ENCODE measurements around the gene CHI3L1. TPM values are rescaled to one million over a fixed set of nuclear protein-coding genes. Genes with fewer than 3 reads are reported as not detected.

Gene CHI3L1
- total RNA-seq, 1 donor: 3.0 TPM

GRCh38 chr1:203188686-203189232 is 2.3 kb upstream of the CHI3L1 start:
- DNase-seq (ENCODE audit: low read depth): no peak
- TF ChIP-seq CTCF (IDR thresholded peaks at IDR 0.05; ENCODE audit: insufficient read depth, low read length): no peak
- no peak overlapping the region for H3K4me3 ChIP-seq (ENCODE audit: low read depth, low read length)

GRCh38 chr1:203187689-203188264 is 1.3 kb upstream of the CHI3L1 start:
- H3K4me3 ChIP-seq (ENCODE audit: low read depth, low read length): no peak overlapping the region
- DNase-seq (ENCODE audit: low read depth): no peak
- no peak for TF ChIP-seq CTCF (IDR thresholded peaks at IDR 0.05; ENCODE audit: insufficient read depth, low read length)

- no peak for TF ChIP-seq CTCF (IDR thresholded peaks at IDR 0.05; ENCODE audit: insufficient read depth, low read length)
- no peak for DNase-seq (ENCODE audit: low read depth)
- H3K4me3 ChIP-seq (ENCODE audit: low read depth, low read length): no peak overlapping the region
Observed at GRCh38 chr1:203187304-203187685, 791 bp upstream of the CHI3L1 start.

- DNase-seq (ENCODE audit: low read depth): no peak
- no peak for TF ChIP-seq CTCF (IDR thresholded peaks at IDR 0.05; ENCODE audit: insufficient read depth, low read length)
- H3K4me3 ChIP-seq (ENCODE audit: low read depth, low read length): no peak overlapping the region
Observed at GRCh38 chr1:203186091-203186445, 436 bp downstream of the CHI3L1 start.

GRCh38 chr1:203185585-203185984 is 919 bp downstream of the CHI3L1 start:
- TF ChIP-seq CTCF (IDR thresholded peaks at IDR 0.05; ENCODE audit: insufficient read depth, low read length): no peak
- no peak for DNase-seq (ENCODE audit: low read depth)
- H3K4me3 ChIP-seq (ENCODE audit: low read depth, low read length): no peak overlapping the region

GRCh38 chr1:203185061-203185461 is 1.4 kb downstream of the CHI3L1 start:
- TF ChIP-seq CTCF (IDR thresholded peaks at IDR 0.05; ENCODE audit: insufficient read depth, low read length): no peak
- no peak overlapping the region for H3K4me3 ChIP-seq (ENCODE audit: low read depth, low read length)
- DNase-seq (ENCODE audit: low read depth): no peak

GRCh38 chr1:203184467-203184866 is 2.0 kb downstream of the CHI3L1 start:
- no peak overlapping the region for H3K4me3 ChIP-seq (ENCODE audit: low read depth, low read length)
- DNase-seq (ENCODE audit: low read depth): no peak
- TF ChIP-seq CTCF (IDR thresholded peaks at IDR 0.05; ENCODE audit: insufficient read depth, low read length): no peak
